Measurements from ENCODE around the gene HYAL3. TPM values are rescaled to one million over a fixed set of nuclear protein-coding genes. Genes with fewer than 3 reads are reported as not detected.
A peak's percentile ranks its signal among the peaks of the same experiment; 100 is the strongest.
"Not testable (repeated sequence)": the region's sequence is repeated elsewhere in the genome, so short reads cannot be mapped to it uniquely, and the experiment has no call there.

HYAL3 gene
- total RNA-seq, 1 donor from 2014 or later = 6.9 TPM

DNA sequence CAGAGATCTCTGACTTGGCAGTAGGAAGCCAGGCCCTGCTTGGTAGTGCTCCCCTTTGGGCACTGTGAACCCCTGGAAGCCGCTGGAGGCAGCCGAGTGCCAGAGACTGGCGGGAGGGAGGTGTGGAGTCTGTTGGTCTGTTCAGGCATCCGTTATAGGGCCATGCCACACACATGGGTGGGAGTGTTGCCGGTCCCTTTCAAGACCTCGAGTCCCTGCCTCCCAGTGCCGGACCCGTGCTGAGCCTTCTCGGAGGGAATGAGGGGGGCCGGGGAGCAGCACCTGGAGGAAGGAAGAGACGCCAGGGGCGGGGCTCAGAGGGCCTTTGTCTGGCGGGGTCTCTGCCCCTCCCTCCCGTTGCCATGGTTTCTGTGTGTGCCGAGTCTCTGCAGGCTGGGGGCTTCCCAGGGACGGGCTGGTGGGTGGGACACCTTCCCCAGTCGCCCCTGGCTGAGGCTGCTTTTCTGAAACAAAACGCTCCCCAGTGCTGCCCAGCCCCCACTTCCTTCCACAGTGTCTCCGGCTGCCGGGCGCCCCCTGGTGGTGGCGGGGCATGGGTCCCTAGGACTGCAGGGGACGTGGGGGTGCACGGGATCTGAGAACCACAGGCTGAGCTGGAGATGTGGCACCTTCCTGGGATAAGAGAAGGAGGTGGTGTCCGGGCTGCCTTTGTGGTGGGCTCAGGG, 53.2 kb downstream of the HYAL3 start:
- H3K36me3 ChIP-seq (ENCODE audit: insufficient read depth, low read length) = peaks cover 3% of the 10 kb centered on the region
- H4K20me1 ChIP-seq (ENCODE audit: insufficient read depth, low read length) = peaks cover 74% of the 10 kb centered on the region
- FAIRE-seq (no peak), DNase-seq (ENCODE audit: low read depth) (no peak)
- Mint-ChIP-seq H3K9me3 (ENCODE audit: unreplicated experiment) (no peaks in the 10 kb centered on the region), H3K36me3 (ENCODE audit: low read depth, unreplicated experiment) (peaks cover 8% of the 10 kb centered on the region), H3K27me3 (ENCODE audit: low read depth, unreplicated experiment) (no peaks in the 10 kb centered on the region), H3K4me3 (ENCODE audit: unreplicated experiment) (peak overlapping the region; percentile 45), H3K4me1 (ENCODE audit: low read depth, unreplicated experiment) (peaks cover 57% of the 10 kb centered on the region), H3K27ac (ENCODE audit: unreplicated experiment) (peak overlapping the region; percentile 99)
- peak overlapping the region; percentile 91 for H3K27ac ChIP-seq (ENCODE audit: low read depth, low read length)
- H3K4me1 ChIP-seq (ENCODE audit: insufficient read depth, low read length) = peaks cover 80% of the 10 kb centered on the region
- H3K4me2 ChIP-seq (ENCODE audit: low read length) = peak overlapping the region; percentile 85
- H3K9ac ChIP-seq (ENCODE audit: low read length) = peak overlapping the region; percentile 78
- no peaks in the 10 kb centered on the region for H3K27me3 ChIP-seq (ENCODE audit: insufficient read depth, low read length)
- TF ChIP-seq CTCF (IDR thresholded peaks at IDR 0.05; ENCODE audit: insufficient read depth, low read depth, low read length) (peak; percentile 85), EZH2 (IDR thresholded peaks at IDR 0.05; ENCODE audit: insufficient read depth, low read length) (no peak)
- no peaks in the 10 kb centered on the region for H3K9me3 ChIP-seq (ENCODE audit: insufficient read depth, low read depth, low read length)
- H3K79me2 ChIP-seq (ENCODE audit: insufficient read depth, low read length) = peaks cover 93% of the 10 kb centered on the region
- peak overlapping the region; percentile 35 for H3K4me3 ChIP-seq (ENCODE audit: insufficient read depth, low read depth, low read length)
- H2AFZ ChIP-seq (ENCODE audit: low read depth, low read length) = peak overlapping the region; percentile 27

DNA sequence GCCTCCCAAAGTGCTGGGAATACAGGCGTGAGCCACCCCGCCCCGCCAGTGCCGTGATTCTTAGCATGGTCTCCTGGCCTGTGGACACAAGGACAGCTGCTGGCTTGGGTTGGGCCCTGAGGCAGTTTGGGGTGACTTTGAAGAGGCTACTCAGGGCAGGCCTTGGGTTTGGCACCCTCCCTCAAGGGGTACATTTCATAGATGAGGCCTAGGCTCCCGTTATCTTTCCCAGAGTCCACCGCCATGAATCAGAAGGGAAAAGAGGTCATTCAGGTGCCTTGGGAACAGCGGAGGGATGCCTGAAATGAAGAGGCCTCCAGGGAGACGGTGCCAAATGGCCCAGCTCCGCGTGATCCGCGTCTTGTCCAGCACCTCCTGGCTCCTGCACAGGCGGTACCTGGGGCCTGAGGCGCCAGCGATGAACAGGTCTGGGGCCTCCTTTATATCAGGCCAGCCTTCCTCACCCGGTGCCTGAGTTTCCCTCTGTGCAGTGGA, 53.9 kb downstream of the HYAL3 start:
- Mint-ChIP-seq H3K9me3 (ENCODE audit: unreplicated experiment) (no peaks in the 10 kb centered on the region), H3K27me3 (ENCODE audit: low read depth, unreplicated experiment) (no peaks in the 10 kb centered on the region), H3K27ac (ENCODE audit: unreplicated experiment) (peak overlapping the region; percentile 99), H3K4me3 (ENCODE audit: unreplicated experiment) (peak overlapping the region; percentile 54), H3K4me1 (ENCODE audit: low read depth, unreplicated experiment) (peaks cover 55% of the 10 kb centered on the region), H3K36me3 (ENCODE audit: low read depth, unreplicated experiment) (peaks cover 7% of the 10 kb centered on the region)
- no peaks in the 10 kb centered on the region for H3K27me3 ChIP-seq (ENCODE audit: insufficient read depth, low read length)
- H3K4me3 ChIP-seq (ENCODE audit: insufficient read depth, low read depth, low read length) = no peak overlapping the region
- no peaks in the 10 kb centered on the region for H3K9me3 ChIP-seq (ENCODE audit: insufficient read depth, low read depth, low read length)
- H3K79me2 ChIP-seq (ENCODE audit: insufficient read depth, low read length) = peaks cover 93% of the 10 kb centered on the region
- peak overlapping the region; percentile 85 for H3K4me2 ChIP-seq (ENCODE audit: low read length)
- peaks cover 74% of the 10 kb centered on the region for H4K20me1 ChIP-seq (ENCODE audit: insufficient read depth, low read length)
- no peak for TF ChIP-seq CTCF (IDR thresholded peaks at IDR 0.05; ENCODE audit: insufficient read depth, low read depth, low read length)
- no peak for TF ChIP-seq EZH2 (IDR thresholded peaks at IDR 0.05; ENCODE audit: insufficient read depth, low read length)
- peaks cover 78% of the 10 kb centered on the region for H3K4me1 ChIP-seq (ENCODE audit: insufficient read depth, low read length)
- peak overlapping the region; percentile 91 for H3K27ac ChIP-seq (ENCODE audit: low read depth, low read length)
- no peak overlapping the region for H2AFZ ChIP-seq (ENCODE audit: low read depth, low read length)
- FAIRE-seq (no peak), DNase-seq (ENCODE audit: low read depth) (no peak)
- H3K9ac ChIP-seq (ENCODE audit: low read length) = peak overlapping the region; percentile 78
- peaks cover 3% of the 10 kb centered on the region for H3K36me3 ChIP-seq (ENCODE audit: insufficient read depth, low read length)

- H3K27me3 ChIP-seq (ENCODE audit: insufficient read depth, low read length); H3K4me2 ChIP-seq (ENCODE audit: low read length); DNase-seq (ENCODE audit: low read depth); H3K9ac ChIP-seq (ENCODE audit: low read length); FAIRE-seq; H3K27me3 Mint-ChIP-seq (ENCODE audit: low read depth, unreplicated experiment); H3K9me3 ChIP-seq (ENCODE audit: insufficient read depth, low read depth, low read length); H3K9me3 Mint-ChIP-seq (ENCODE audit: unreplicated experiment); H3K36me3 Mint-ChIP-seq (ENCODE audit: low read depth, unreplicated experiment); H3K27ac ChIP-seq (ENCODE audit: low read depth, low read length); H3K36me3 ChIP-seq (ENCODE audit: insufficient read depth, low read length); H2AFZ ChIP-seq (ENCODE audit: low read depth, low read length); H3K4me3 ChIP-seq (ENCODE audit: insufficient read depth, low read depth, low read length): not testable (repeated sequence)
- Histone ChIP-seq H4K20me1 (ENCODE audit: insufficient read depth, low read length) (peaks cover 74% of the 10 kb centered on the region), H3K79me2 (ENCODE audit: insufficient read depth, low read length) (peaks cover 93% of the 10 kb centered on the region), H3K4me1 (ENCODE audit: insufficient read depth, low read length) (peaks cover 77% of the 10 kb centered on the region)
- Mint-ChIP-seq H3K27ac (ENCODE audit: unreplicated experiment) (peak overlapping the region; percentile 99), H3K4me1 (ENCODE audit: low read depth, unreplicated experiment) (peaks cover 56% of the 10 kb centered on the region), H3K4me3 (ENCODE audit: unreplicated experiment) (peak overlapping the region; percentile 54)
Measured at GRCh38 chr3:50244813-50245212, 54.4 kb downstream of the HYAL3 start.

Data from astrocyte (in vitro differentiated cells and primary cell).